ENCODE measurements around the gene GALNT14.
"Not testable (repeated sequence)": the region's sequence is repeated elsewhere in the genome, so short reads cannot be mapped to it uniquely, and the experiment has no call there.

Gene GALNT14

DNA sequence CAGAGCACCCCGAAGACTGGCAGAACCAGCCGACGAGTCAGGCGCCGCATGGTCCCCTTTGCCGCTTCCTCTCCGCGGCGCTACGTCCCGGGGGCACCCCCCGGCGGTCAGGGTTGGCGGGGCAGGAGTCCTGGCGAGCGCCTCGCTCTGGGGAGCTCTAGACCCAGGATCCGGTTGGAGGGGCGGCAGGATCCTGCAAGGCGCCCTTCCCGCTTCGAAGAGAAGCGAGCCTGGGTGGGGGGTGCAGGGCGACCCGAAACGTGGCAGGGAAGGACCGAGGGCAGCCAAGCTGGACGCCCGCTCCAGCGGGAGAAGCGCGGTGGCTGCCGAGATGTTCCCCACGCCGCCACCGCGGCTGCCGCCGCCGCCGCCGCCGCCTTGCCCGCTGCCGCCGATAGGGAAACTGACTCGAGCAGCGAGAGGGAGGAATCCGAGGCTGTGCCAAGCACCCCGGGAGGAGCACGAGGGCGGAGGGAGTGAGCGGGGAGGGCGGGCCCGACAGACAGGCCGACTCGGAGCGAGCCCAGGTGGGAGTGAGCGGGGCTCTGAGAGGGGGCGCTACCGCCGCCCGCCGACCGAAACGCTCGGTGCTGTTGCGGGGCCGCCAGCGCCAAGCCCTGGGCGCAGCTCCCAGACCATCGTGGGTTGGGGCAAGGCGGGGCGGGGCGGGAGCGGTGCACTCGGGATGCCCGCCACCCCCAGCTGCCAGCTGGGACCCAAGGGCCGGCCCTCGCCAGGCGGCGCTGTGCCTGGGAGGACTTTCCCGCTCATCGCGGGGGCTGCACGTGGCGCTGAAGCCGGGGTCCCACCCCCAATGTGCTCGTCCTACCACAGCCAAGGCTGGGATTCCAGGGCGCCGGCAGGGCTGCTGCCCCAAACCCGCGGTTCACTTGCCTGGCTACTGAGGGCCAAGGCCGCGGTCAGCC lies at the start of gene GALNT14:
GALNT14 (minus strand) TSS at position 404 of the 926 bp plus-strand sequence; CDS start at position 50, 354 bp downstream.
- peak; percentile 28 for DNase-seq

DNA sequence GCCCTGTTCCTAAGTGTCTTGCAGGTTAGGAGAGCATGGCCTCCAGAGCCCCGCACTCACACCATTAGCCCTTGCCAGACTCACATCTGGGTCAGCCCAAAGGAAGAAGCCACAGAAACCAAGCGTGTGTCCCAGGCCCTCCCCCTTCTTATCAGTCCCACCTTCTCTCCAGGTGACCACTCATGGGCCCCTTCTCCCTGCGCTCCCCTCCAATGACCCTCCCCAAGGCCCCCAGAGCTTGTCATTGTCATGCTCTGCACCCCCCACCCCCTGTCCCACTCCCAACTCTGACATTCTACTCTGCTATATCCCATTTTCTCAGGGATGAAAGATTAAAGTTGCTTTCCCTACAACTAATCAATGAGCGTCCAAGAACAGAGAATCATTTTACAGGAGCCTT lies 48.9 kb upstream of the GALNT14 start:
- no peak for DNase-seq

DNA sequence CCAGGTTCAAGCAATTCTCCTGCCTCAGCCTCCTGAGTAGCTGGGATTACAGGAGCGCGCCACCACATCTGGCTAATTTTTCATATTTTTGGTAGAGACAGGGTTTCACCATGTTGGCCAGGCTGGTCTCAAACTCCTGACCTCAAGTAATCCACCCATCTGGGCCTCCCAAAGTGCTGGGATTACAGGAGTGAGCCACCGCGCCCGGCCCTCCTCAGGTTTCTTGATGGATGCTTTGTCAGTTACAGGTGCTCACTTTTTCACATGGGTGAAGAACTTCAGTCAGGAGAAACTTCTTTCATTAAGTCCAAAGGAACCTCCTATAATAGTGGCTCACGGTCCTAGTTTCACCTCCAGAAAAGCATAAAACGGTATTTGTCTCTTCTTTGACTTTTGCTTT lies 45.7 kb upstream of the GALNT14 start:
- DNase-seq: not testable (repeated sequence)

GRCh38 chr2:31176742-31177141 lies 38.5 kb upstream of the GALNT14 start:
- DNase-seq: no peak

DNA sequence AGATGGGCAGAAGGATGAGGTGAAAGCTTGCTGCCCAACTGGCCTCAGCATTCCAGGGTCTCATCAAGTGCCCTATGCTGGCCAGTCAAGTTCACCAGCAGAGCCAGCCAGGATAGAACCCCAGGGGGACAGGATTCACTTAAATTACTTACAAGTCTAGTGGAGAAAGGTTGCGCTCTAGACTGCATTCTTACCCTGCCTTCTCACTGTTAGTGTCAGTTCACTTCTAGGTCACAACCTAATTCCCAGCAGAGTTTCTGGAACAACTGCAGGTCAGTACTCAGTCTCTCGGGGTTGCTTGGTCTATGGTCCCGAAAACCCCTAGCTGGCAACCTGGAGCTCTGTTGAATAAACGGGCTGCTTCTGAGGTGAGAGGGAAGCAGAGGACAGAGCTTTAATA lies 32.9 kb upstream of the GALNT14 start:
- DNase-seq: no peak

DNA sequence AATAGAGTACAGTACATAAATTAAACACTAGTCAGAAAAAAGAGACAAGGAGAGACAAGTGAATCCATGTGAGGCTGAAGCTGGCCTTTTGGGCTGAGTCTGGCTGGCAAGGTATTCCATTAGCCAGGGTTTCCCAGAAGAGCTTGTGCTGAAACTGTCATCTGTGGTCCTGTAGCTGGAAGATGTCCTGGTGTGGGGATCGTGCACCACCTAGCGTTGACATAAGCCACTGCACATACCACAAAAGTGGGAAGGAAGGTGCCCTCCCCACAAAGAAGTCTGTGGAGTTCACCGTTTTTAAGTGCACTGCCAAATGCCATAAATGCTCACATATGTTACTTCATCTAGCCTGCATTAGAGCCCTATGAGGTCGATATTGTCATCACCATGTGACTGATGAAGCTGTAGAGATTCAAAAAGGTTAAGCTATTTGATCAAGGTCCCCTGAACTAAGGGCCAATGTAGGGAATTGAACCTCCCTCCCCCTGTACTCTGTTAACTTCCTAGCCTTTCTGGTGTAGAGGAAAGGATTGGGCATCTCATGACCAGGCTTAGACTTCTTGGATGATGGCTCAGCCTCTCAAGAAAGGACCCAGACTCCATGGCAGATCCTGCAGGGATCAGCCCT lies 31.9 kb upstream of the GALNT14 start:
- DNase-seq: peak; percentile 33

DNA sequence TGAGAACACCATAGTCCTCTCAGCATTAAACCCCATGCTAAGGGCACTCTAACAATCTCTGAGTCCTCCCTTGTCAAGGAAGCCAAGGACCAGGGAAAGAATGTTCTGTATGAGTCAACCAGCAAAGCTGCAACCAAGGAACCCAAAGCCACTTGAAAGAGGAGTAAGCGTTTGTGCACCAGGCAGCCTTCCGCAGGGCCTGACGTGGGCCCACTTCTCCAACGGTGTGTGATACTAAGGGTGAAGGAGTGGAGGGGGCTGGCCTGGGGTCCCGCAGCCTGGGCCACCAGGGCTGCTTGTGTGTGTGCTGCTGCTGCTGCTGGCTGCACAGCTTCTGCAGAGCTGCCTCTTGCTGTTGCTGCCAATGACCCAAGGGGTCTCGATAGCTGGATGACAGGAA lies 30.1 kb upstream of the GALNT14 start:
- DNase-seq: no peak

- DNase-seq: no peak
Observed at GRCh38 chr2:31166925-31167324, 28.7 kb upstream of the GALNT14 start.

- DNase-seq: no peak
Observed at GRCh38 chr2:31163011-31163539, 24.8 kb upstream of the GALNT14 start.

GRCh38 chr2:31161637-31162036 lies 23.4 kb upstream of the GALNT14 start:
- no peak for DNase-seq

DNA sequence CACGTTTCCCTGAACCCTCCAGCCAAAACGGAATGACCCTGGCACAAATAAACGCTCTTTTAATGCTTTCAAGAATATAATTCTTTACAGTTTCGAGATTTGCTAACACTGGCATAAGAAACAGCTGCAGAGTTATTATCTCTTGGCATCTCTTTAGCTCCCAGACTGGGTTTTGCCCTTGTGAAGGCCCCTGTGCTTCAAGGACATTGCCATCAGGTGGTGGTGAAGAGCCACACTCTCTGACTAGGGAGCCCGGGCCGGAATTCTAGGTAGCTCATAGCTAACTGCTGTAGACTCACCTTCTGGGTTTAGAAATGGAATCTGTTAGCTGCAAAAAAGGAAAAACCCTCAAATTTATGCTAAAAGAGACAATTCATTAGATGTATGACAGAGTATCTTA lies 13.3 kb upstream of the GALNT14 start:
- DNase-seq: no peak

- no peak for DNase-seq
Observed at GRCh38 chr2:31150120-31150670, 12.0 kb upstream of the GALNT14 start.

DNA sequence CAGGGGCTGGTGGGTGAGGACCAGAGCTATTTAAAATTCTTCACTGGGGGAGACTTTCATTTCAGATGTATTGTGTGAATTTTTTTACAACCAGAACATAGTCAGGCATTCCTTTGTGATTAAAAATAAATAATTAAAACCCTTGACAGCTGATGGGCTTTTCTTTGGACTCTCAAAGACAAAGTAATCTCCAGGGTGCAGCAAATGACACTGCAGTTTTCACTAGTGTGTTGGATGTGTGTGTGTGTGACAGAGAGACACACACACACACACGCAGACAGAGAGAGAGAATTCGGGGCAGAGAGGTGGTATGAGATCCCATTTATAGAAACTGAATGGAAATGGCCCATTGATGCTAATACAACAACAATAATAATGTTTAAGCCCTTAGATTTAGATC lies 10.3 kb upstream of the GALNT14 start:
- no peak for DNase-seq

DNA sequence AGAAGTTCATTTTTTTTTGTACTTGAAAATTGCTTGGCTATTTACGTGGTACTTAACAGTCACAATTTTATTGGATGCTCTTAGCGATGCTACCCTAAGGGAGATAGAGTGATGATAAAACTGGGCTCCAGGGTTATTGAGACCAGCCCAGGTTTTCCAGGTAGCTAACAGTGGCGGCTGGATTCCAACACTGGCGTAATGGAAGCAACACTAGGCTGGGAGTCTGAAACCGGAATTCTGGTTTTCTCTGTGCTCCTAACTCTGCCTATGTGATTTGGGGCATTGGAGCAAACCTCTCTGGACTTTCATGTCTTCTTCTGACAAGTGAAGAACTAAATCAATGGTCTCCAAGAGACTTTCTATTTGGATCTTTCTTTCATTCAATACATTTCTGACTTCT lies 9.4 kb upstream of the GALNT14 start:
- DNase-seq: no peak

DNA sequence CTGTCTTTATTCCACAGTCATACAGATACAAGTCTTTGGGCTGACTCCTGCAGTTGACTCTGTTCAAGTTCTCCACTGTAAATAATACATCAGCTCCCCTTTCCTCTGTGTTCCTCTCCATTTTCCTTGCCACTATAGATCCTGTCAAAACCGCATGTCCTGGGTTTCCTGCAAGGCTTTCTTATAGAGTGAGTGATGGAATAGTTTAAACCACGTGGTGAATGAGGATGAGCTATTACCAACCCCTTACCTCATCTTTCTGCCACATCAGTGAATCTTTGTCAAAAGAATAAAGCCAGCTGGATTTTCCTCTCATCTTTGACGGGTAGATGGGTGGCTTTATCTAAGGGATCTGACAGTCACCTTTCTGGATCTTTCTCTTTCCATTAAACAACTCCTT lies 3.9 kb upstream of the GALNT14 start:
- no peak for DNase-seq

- no peak for DNase-seq
Observed at GRCh38 chr2:31141443-31142085, 3.3 kb upstream of the GALNT14 start.

DNA sequence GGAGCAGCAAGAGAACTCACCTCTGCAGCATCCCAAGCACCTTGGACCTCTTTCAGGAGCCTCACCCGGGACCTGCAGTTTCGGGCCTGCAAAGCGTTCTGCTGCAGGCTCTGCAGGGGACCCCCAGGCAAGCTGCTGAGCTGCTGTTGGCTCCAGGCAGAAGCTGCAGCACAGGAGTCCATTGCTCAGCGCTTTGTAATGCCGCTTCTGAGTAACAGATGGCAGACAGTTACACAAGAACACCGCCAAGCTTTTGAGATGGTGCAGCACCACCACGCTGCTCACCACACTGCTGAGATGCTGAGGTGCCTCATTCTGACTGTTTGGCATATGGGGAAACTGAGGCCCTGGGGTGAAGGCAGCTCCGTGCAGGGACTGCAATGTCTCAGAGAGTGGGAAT lies 1.9 kb upstream of the GALNT14 start:
- no peak for DNase-seq

GRCh38 chr2:31139671-31140070 lies 1.4 kb upstream of the GALNT14 start:
- DNase-seq: no peak

- no peak for DNase-seq
Observed at GRCh38 chr2:31137211-31138036, 816 bp downstream of the GALNT14 start.

DNA sequence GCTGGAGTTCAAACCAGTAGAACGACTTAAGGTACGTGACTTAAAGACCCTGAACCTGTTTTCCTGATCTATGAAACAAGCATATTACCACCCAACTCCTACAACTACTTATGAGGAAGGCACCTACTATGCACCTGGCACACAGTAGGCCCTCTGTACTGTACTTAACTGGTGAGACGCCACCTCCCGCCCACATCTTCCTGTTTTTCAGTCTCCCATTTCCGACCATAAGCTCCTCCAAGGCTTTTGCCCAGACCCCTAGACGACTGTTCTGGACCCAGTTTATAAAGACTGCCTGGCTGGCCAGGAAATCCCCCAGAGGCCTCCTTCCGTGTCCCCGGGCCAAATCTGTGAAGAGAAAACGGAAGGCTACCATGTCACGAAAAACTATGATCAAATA lies 1.5 kb downstream of the GALNT14 start:
- no peak for DNase-seq

- no peak for DNase-seq
Observed at GRCh38 chr2:31136000-31136399, 2.2 kb downstream of the GALNT14 start.

- no peak for DNase-seq
Observed at GRCh38 chr2:31134480-31134879, 3.8 kb downstream of the GALNT14 start.

Data from activated naive CD4-positive, alpha-beta T cell treated with anti-CD3 and anti-CD28 coated beads, Interleukin-2, amount 50 U/mL, for 16 hours (primary cell).